ENCODE results near the gene PUM1.
"Not testable (repeated sequence)": the region's sequence is repeated elsewhere in the genome, so short reads cannot be mapped to it uniquely, and the experiment has no call there.

The PUM1 gene

DNA sequence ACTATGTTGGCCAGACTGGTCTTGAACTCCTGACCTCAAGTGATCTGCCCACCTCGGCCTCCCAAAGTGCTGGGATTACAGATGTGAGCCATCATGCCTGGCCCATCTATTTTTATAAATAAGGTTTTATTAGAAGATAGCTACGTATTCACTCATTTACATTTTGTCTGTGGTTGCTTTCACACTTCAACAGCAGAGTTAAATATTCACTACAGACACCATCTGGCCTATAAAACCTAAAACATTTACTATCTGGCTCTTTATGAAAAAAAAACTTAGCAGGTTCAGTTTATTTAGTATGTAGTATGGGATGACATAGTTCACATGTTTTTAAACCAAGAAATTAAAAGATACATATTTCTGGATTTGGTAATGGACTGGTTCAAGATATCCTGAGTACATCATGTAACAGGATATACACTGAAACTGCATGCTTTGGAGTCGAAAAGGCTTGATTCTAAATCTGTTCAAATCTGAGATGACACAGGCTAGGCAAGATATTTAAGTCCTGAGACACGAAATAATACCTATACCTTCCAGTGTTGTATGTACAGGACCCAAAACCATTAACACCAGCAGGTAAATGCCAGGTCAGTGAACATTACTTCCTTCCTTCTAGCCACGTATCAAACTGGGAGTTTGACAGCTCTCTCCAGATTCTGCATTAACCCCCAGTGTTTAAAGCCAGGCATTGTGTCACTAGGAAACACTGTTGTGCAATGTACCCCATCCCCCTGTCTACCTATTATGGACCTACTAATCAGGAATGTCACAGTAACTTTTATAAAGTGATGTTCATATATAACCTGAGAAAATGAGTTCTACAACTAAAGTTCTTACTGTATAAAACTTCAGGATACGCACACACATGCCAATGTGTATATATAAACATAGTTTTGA is 102.7 kb downstream of the PUM1 start:
- DNase-seq = no peak

GRCh38 chr1:30957560-30958222 is 107.8 kb downstream of the PUM1 start:
- DNase-seq = no peak

DNA sequence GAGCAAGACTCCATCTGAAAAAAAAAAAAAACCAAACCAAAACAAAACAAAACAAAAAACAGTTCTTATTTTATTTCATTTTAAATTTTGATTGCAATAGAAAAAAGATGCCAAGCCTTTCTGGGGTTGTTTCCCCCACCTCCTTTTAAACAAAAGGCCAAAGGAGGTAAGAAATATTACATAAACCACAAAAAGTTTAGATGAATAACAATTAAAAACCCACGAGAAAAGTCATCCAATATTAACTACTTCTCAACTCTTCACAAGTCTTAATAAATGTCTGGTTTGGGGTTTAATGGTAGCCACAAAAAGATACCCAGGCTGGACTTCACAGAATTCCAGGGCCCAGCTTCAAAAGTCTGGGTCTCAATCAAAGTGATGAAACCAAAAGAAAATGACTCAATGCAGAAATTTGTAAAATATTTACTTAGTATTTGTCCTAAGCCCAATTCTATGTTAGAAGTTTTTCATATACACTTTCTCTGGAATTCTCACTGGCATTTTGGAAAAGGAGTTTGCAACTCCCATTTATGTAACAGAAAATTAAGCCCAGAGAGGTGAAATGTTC is 110.0 kb downstream of the PUM1 start:
- DNase-seq = no peak

DNA sequence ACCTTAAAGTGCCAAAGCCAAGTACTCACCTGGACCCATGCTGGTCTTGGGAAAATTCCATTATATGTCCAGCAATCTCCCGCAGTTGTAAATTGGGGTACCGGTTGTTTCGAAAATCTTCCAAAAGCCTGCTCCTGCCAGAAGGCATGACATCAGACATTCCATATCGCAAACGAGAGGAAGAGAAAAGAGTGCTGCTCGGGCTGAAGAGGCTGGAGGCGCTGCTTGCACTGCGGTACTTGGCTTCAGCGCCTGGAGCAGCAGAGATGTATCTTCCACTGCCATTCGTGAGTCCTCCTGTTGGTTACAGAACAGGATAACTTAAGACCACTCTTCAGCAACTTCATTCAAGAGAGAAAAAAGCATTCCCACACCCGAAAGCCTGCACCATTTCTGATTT is 111.8 kb downstream of the PUM1 start:
- no peak for DNase-seq

DNA sequence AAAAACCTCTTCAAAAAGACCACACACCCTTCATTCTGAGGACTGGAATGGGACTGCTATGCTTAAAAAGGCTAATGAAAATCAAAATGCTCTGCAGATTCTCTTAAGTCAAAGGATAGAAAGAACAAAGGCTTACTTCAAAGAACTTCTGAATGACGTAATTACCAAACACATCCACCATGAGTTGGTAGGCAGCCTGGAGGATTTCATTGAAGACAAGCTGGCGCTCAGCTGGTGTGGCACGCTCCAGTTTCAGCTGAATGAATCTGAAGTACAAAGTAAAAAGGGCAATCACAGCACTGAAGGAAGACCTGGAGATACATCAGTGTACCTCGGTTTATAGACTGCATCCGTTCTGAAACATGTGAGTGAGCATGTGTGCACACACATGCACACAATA is 113.4 kb downstream of the PUM1 start:
- DNase-seq = no peak

GRCh38 chr1:30950700-30951099 is 114.8 kb downstream of the PUM1 start:
- no peak for DNase-seq

GRCh38 chr1:30950053-30950452 is 115.5 kb downstream of the PUM1 start:
- peak; percentile 76 for DNase-seq

DNA sequence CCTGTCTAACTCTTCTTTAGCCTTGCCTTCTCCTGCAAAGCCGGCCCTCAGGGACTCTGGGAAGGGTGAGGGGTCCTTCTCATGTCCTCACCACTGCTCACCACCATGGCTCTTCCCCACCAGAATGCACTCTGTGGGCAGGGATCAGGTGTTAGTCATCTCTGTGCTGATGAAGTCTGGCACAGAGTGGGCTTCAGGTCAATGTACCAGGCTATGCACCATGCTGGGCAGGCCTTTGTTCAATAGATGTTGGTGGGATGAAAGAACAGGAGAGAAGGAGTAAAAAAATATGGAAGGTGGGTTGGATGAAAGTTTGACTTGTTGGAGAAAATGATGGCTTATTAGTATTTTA is 116.1 kb downstream of the PUM1 start:
- not testable (repeated sequence) for DNase-seq

DNA sequence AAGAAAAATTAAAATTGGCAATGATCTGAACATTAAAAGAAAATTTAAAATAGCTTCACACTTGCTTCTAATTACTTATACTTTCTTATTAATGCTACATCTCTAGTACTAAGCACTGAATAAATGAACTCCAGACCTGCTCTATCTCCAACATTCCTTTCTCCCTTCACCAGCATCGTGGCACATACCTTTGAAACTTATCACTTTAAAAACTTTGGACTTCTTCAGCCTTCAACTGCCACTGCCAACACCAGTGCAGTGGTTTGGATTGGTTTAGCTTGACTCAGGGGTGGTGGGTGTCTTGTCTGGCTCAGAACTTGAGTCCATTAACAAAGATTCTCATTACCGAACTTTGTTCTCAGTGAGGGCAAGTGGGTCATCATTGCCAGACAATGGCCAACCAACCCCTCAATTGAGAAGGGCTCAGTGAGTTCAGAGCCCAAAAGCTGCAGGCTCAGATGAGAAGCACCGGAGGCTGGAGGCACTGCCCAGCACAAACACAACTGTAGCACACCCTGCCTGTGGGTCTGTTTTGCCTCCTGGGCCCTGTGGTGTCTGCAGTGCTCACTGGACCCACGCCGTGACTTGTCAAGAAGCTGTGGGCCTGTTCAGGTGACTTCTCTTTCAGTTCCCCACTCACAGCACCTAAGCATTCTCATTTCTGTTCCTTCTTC is 116.6 kb downstream of the PUM1 start:
- not testable (repeated sequence) for DNase-seq

DNA sequence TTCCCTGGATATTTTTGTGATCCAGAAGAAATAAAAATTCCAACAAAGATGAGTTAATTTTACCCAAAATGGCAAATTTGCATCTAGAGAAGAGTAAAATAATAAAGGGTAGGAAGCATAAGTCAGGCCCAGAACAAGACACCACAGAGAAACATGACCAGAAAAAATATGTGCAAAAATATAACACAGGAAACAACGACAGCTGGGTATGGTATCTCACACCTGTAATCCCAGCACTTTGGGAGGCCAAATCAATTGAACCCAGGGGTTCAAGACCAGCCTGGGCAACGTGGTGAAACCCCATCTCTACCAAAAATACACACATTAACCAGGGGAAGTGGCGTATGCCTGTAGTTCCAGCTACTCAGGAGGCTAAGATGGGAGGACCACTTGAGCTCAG is 117.2 kb downstream of the PUM1 start:
- DNase-seq = no peak

GRCh38 chr1:30947212-30947611 is 118.3 kb downstream of the PUM1 start:
- DNase-seq = no peak

- DNase-seq = no peak
Measured at GRCh38 chr1:30942326-30942963, 123.1 kb downstream of the PUM1 start.

- DNase-seq = no peak
Measured at GRCh38 chr1:30940541-30940940, 125.0 kb downstream of the PUM1 start.

DNA sequence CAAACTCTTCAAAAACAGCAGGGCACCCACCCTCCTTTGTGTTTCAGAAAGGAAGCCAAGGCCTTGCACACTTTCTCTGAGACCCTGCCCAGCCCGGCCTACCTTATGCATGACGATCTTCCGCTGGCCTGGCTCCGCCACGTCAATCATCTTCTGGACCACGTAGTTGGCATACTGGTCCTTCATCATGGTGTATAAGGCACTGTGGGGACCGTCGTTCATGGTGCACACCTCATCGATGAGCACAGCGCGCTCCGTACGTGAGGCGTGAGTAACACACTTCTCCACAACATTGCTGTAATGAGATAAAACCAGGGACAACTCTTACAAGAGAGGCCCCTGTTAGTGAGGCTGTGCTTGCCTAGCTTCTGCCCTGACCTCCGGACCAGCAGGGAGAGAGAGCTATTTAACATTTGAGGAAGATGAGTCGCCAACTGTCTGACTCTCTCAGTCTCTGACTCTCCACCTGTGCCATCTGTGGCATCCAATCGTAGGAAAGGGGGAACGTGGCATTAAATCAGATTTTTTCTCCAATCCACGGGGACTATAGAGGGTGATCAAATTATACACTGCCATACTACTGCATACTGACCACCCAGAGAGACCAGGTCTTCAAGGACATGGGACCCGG is 128.9 kb downstream of the PUM1 start:
- DNase-seq = no peak

DNA sequence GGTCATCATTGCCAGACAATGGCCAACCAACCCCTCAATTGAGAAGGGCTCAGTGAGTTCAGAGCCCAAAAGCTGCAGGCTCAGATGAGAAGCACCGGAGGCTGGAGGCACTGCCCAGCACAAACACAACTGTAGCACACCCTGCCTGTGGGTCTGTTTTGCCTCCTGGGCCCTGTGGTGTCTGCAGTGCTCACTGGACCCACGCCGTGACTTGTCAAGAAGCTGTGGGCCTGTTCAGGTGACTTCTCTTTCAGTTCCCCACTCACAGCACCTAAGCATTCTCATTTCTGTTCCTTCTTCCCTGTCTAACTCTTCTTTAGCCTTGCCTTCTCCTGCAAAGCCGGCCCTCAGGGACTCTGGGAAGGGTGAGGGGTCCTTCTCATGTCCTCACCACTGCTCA is 129.8 kb downstream of the PUM1 start:
- DNase-seq = not testable (repeated sequence)

- no peak for DNase-seq
Measured at GRCh38 chr1:30934613-30935012, 130.9 kb downstream of the PUM1 start.

DNA sequence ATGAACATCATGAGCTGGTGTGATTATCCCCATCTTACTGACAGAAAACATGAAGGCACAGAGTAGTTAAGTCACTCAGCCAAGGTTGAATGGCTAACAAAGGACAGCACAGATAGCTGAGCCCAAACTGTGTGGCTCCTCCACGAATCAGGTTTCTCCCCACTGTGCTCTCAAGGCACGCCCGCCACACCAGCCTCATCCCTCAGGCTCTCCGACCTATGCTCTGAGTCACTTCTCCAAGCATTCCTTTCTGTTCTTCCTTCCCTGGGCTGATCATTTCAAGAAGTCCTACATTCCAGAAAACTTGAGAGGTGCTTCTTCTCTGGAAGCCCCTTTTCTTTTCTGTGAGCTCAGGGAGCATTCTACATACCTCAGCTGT is 131.7 kb downstream of the PUM1 start:
- no peak for DNase-seq

GRCh38 chr1:30930631-30931173 is 134.8 kb downstream of the PUM1 start:
- DNase-seq = no peak

- no peak for DNase-seq
Measured at GRCh38 chr1:30929944-30930525, 135.5 kb downstream of the PUM1 start.

GRCh38 chr1:30929135-30929889 is 136.2 kb downstream of the PUM1 start:
- DNase-seq = no peak

- DNase-seq = no peak
Measured at GRCh38 chr1:30928789-30929134, 136.8 kb downstream of the PUM1 start.

Data from NCI-H1417 treated with DMSO at 0.1 percent for 48 hours (cell line).